GM12878 (cell line): Measurements from ENCODE around the gene ATG5. TPM values are rescaled to one million over a fixed set of nuclear protein-coding genes. Genes with fewer than 3 reads are reported as not detected.

ENCODE experiments used
- ATF2 ChIP-seq: IDR thresholded peaks from 2 replicates; pipeline ENCODE4 v1.6.1; 2012; ENCODE audit warnings: low read length, inconsistent platforms
- BHLHE40 ChIP-seq, 2 experiments: fragments of 450-650 bp in 1 of 2; IDR thresholded peaks; 2 replicates each; pipeline ENCODE4 v1.6.1; 2011 to 2017; ENCODE audit warnings: low read depth in 2 of 2, borderline replicate concordance in 1 of 2, improper control_type of control experiment in 1 of 2, low read length in 1 of 2, mild to moderate bottlenecking in 1 of 2
- CUX1 ChIP-seq: IDR thresholded peaks from 2 replicates; pipeline ENCODE4 v1.6.1; 2012; ENCODE audit warnings: improper control_type of control experiment, low read depth, low read length; ENCODE audit not compliant: insufficient replicate concordance
- EED ChIP-seq: sonication (generic); IDR thresholded peaks from 2 replicates; pipeline ENCODE4 v1.6.1; 2016; ENCODE audit warnings: antibody characterized with exemption, low read depth
- EGR1 ChIP-seq, 2 experiments: IDR thresholded peaks; 1 replicate in 1 of 2; 2 replicates in 1 of 2; pipeline ENCODE4 v1.6.1; 2011 to 2012; ENCODE audit warnings: low read depth in 2 of 2, low read length in 2 of 2, borderline replicate concordance in 1 of 2, mild to moderate bottlenecking in 1 of 2, moderate library complexity in 1 of 2
- ESRRA ChIP-seq: IDR thresholded peaks from 2 replicates; pipeline ENCODE4 v1.6.1; 2012; ENCODE audit warnings: mild to moderate bottlenecking, low read length, improper control_type of control experiment
- EZH2 ChIP-seq: IDR thresholded peaks from 2 replicates; pipeline ENCODE4 v1.6.1; 2012; ENCODE audit warnings: low read depth, mild to moderate bottlenecking, control low read depth, inconsistent platforms, low read length, borderline replicate concordance; ENCODE audit not compliant: control insufficient read depth
- JUND ChIP-seq: IDR thresholded peaks from 2 replicates; pipeline ENCODE4 v1.6.1; 2012; ENCODE audit warnings: low read depth, mild to moderate bottlenecking, low read length, improper control_type of control experiment, moderate library complexity
- MTA2 ChIP-seq: fragments of 450-650 bp; IDR thresholded peaks from 2 replicates; pipeline ENCODE4 v1.6.1; 2016; ENCODE audit warnings: low read depth, mild to moderate bottlenecking, moderate library complexity
- RBBP5 ChIP-seq: fragments of 200-600 bp; sonication (generic); conservative IDR thresholded peaks from 2 replicates; pipeline ENCODE4 v1.6.1; 2016
- STAT1 ChIP-seq: fragments of 450-650 bp; conservative IDR thresholded peaks from 2 replicates; pipeline ENCODE4 v1.6.1; 2014; ENCODE audit warnings: antibody characterized with exemption, mild to moderate bottlenecking
- TARDBP ChIP-seq: IDR thresholded peaks from 2 replicates; pipeline ENCODE4 v1.6.1; 2016; ENCODE audit warnings: borderline replicate concordance
- TBL1XR1 ChIP-seq: IDR thresholded peaks from 2 replicates; pipeline ENCODE4 v1.6.1; 2012; ENCODE audit warnings: low read depth, low read length, improper control_type of control experiment
- TCF7 ChIP-seq: IDR thresholded peaks from 2 replicates; pipeline ENCODE4 v1.6.1; 2014; ENCODE audit warnings: antibody characterized with exemption, borderline replicate concordance
- YBX1 ChIP-seq: fragments of 450-650 bp; IDR thresholded peaks from 2 replicates; pipeline ENCODE4 v1.6.1; 2016; ENCODE audit warnings: antibody characterized with exemption
- YY1 ChIP-seq: IDR thresholded peaks from 2 replicates; pipeline ENCODE4 v1.6.1; 2011; ENCODE audit warnings: low read depth, mild to moderate bottlenecking, low read length
- ZBED1 ChIP-seq: IDR thresholded peaks from 2 replicates; pipeline ENCODE4 v1.6.1; 2016; ENCODE audit warnings: borderline replicate concordance
- ZNF687 ChIP-seq: fragments of 450-650 bp; IDR thresholded peaks from 2 replicates; pipeline ENCODE4 v1.6.1; 2017; ENCODE audit warnings: mild to moderate bottlenecking, moderate library complexity
- polyA plus RNA-seq, 11 experiments: library from polyadenylated mRNA; depleted of rRNA in 4 of 11; unstranded in 6 of 11; stranded (reverse) in 5 of 11; fragments of >200 nt; fragmentation: Nextera tagmentation in 4 of 11; fragmentation: Illumina TruSeq in 1 of 11; extraction: Ambion mirVana in 4 of 11; extraction: Trizol in 1 of 11; gene quantifications; 1 replicate in 1 of 11; 2 replicates in 10 of 11; pipeline versions ENCODE4 v1.2.1 to v1.2.3, GENCODE V29; 2011 to 2016; ENCODE audit warnings: inconsistent platforms in 2 of 11, missing spikeins in 2 of 11, low read depth in 1 of 11
- total RNA-seq, 4 experiments: library from RNA; depleted of rRNA in 3 of 4; stranded (reverse); fragments of >200 nt in 3 of 4; fragmentation: Illumina TruSeq in 1 of 4; extraction: Trizol in 1 of 4; gene quantifications; 2 replicates each; pipeline versions ENCODE4 v1.2.1 to v1.2.3, GENCODE V29; 2013 to 2021
- TF ChIP-seq, protein P1 (sequence below): fragments of 450-650 bp; IDR thresholded peaks from 2 replicates; pipeline ENCODE4 v1.6.1; 2016; ENCODE audit warnings: mild to moderate bottlenecking

ATG5 gene
- total and polyA plus RNA-seq, 10 of the 15 experiments (the other 5 are each of a cell fraction or from before 2014, with no cell fraction given): 12.9 to 51.8 (median 23.9) TPM

GRCh38 chr6:106167096-106167814 is 158.3 kb downstream of the ATG5 start (continued):
- TF ChIP-seq TCF7 (no peak), EED (peak; percentile 75), STAT1 (no peak), YBX1 (no peak), EGR1 (IDR thresholded peaks at IDR 0.05; ENCODE audit: borderline replicate concordance in 1 of 2, low read depth in 2 of 2, low read length in 2 of 2) (no peak), TARDBP (no peak), ATF2 (peak; percentile 88), ZBED1 (peak; percentile 94), EZH2 (no peak), ESRRA (no peak), ZNF687 (peak; percentile 48; the same call in 1 of the 2 replicates), MTA2 (peak; percentile 77), YY1 (peak; percentile 67; the same call in 1 of the 2 replicates), CUX1 (no peak), JUND (no peak), BHLHE40 (IDR thresholded peaks at IDR 0.05; ENCODE audit: borderline replicate concordance in 1 of 2, low read depth in 2 of 2, low read length in 1 of 2) (peak; percentile 78 to 87), RBBP5 (no peak), TBL1XR1 (peak; percentile 66)
- TF ChIP-seq, protein P1, sequence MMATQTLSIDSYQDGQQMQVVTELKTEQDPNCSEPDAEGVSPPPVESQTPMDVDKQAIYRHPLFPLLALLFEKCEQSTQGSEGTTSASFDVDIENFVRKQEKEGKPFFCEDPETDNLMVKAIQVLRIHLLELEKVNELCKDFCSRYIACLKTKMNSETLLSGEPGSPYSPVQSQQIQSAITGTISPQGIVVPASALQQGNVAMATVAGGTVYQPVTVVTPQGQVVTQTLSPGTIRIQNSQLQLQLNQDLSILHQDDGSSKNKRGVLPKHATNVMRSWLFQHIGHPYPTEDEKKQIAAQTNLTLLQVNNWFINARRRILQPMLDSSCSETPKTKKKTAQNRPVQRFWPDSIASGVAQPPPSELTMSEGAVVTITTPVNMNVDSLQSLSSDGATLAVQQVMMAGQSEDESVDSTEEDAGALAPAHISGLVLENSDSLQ: 0 out of 2 replicates have a peak, but pooled peaks have one; percentile 7
